KG1 (cell line): Measurements from ENCODE around the gene PTPN6.

Experiments used
- DNase-seq: peaks from one replicate; lab custom pipeline; 2025; lab: John Stamatoyannopoulos, UW

Gene PTPN6

DNA sequence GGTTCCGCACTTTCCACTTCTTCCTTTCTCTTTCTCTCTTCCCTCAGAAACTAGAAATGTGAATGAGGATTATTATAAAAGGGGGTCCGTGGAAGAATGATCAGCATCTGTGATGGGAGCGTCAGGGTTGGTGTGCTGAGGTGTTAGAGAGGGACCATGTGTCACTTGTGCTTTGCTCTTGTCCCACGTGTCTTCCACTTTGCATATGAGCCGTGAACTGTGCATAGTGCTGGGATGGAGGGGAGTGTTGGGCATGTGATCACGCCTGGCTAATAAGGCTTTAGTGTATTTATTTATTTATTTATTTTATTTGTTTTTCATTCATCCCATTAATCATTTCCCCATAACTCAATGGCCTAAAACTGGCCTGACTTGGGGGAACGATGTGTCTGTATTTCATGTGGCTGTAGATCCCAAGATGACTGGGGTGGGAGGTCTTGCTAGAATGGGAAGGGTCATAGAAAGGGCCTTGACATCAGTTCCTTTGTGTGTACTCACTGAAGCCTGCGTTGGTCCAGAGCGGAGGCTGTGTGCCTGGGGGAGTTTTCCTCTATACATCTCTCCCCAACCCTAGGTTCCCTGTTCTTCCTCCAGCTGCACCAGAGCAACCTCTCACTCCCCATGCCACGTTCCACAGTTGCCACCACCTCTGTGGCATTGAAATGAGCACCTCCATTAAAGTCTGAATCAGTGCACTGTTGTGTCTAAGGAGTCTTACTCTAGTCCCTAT, 28.0 kb upstream of the PTPN6 start:
- DNase-seq = no peak

DNA sequence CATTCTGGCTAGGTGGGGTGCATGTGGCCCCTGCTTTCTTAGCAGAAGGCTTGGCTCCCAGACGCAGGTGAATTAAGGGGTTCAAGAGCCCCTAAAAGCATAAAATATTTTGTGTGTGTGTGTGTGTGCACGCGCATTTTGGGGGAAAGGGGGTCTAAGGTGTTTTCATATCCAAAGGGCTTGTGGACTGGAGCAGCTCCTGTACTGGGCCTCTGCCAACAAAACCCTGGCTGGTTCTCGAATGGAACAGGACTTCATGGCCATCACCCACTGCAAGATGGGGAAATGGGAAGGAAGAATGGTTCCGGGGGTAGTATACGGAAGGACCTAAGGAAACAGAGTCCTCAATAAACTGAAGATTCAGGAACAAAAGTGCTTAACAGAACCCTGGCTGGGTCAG, 27.3 kb upstream of the PTPN6 start:
- no peak for DNase-seq

DNA sequence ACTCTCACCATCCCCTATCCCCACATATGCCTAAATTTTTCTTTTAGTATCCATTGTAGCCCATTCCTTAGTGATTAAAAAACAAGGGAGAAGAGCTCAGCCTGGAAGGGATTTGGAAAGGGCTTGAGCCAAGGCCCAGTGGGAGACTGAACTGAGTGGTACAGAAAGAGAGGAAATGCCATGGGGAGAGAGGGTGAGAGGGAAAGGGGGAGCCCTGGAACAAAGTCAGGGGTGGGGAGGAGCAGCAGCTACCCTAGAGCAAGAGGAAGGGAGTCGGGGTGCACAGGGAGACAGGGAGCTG, 26.0 kb upstream of the PTPN6 start:
- no peak for DNase-seq

DNA sequence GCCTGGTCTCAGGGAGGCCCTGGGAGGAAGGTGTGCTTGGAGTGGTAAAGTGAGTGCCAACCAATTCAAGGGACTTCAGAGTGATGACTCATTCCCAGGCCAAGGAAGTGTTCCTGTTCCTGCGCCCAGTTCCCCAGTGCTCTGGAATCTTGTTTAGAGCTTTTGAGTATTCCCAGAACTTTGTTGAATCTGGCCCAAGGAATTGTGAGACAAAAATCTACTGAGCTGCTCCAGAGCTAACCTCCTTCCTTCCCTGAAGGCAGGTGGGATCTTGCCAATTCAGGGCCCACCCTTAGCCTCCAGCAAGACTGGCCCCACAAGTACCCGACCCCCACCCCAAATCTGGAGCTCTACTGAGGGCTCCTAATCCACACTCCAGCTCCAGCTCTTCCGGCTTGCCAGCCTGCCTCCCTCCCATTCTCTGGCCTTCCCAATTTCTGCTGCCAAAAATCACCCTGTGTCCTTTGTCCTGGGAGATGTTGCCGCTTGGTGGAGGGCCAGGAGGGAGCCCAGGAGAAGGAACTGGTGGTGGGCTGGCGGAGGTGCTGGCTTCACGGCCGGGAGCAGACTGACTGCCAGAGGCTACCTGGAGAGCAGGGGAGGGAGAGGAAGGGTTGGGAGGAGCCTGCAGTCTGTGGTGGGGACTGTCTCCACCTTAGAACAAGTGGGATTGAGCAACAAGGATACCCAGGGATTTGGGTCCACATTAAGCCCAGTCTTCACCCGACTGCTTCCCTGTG, 25.4 kb upstream of the PTPN6 start:
- DNase-seq = no peak

DNA sequence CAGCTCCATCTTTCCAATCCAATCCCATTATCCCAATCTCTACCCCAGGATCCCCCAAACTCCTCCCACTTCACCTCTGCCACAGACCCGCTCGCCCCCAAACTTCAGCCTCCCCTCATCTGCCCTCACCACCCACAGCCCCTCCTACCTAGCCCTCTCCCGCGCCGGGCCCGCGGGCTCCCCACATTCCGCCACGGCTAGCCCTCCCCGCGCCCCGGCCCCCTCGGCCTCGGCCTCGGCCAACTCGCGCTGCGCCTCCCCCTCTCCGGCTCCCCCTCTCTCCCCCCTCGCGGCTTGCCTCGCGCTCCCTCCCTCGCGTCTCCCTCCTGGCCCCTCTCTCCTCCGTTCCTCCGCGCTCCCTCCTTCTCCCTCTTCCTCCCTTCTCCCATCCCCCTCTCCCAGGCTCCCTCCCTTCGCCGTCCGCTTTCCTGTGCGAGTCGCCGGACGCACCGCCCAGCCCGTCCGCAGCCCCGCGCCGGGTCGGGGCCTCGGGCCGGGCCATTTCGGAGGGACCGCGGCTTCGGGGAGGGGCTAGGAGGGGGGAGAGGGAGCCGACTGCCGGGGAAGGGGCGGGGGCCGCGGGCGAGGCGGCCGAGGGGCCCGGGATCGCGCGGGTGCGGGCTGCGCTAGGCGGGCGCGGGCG, 23.7 kb upstream of the PTPN6 start, which contains the start of gene ATN1:
TSS of gene ATN1 (plus strand) at position 581 of the 643 bp plus-strand sequence. CDS start 6,043 bp downstream, outside the sequence.
- DNase-seq = no peak

DNA sequence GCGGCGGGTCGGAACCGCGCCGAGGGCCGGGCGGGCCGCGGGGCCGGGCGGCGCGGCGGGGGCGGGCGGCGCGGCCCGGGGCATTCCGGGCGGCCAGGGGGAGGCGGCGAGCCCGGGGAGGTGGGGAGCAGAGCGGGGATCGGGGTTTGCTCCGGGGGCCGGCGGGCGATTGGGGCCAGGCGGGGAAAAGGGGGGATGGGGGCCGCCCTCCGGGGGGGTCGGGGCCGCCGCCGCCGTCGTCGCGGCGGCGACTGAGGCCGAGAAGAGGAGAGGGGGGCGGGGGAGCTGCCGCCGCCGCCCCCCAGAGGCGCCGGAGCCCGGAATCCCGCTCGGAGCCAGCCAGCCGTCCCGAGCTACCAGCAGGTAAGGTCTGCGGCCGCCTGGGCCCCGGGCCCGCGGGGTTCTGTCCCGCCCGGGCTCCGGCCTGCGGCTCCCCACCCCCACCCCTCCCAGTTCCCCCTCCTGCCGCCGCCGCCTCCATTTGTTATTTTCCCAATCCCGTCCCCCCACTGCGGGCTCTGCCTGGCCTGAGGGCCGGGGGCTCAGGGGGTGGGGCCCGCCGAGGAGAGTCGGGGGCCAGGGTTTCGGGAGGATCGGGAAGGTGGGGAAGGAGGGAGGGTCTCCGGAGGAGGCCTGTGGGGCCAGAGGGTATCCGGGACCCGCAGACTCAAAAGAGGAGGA, 23.0 kb upstream of the PTPN6 start:
- DNase-seq = no peak

DNA sequence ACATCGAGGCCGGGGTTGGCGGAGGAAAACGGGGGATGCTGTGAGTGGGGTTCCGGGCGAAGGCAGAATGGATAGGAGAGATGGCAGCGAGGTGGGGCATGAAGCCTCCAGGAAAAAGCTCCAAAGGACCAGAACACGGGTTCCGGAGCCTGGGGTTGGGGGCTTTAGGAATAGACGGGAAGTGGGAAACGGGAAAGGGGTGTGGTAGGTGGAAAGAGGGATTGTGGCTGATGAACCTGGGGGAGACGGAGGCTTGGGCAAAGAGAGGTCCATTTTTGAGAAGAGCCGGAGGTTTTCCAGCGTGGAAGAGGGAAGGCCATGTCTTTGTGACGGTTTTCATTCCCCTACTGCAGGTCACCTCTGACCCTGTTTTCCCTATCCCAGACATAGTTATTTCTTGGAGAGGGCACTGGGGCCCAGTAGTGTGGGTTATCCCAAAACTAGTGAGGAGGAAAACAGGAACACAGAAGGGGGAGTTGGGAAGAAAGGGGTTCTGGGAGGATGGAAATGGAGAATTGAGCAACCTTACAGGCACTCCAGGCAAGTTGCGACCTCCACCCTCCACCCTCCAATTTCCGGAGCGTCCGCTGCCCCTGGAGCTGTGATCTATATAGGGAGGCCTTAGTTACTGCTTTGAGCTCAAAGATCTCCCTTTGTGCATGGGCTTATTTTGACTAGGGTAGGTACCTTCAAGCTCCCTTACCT, 22.3 kb upstream of the PTPN6 start:
- no peak for DNase-seq

DNA sequence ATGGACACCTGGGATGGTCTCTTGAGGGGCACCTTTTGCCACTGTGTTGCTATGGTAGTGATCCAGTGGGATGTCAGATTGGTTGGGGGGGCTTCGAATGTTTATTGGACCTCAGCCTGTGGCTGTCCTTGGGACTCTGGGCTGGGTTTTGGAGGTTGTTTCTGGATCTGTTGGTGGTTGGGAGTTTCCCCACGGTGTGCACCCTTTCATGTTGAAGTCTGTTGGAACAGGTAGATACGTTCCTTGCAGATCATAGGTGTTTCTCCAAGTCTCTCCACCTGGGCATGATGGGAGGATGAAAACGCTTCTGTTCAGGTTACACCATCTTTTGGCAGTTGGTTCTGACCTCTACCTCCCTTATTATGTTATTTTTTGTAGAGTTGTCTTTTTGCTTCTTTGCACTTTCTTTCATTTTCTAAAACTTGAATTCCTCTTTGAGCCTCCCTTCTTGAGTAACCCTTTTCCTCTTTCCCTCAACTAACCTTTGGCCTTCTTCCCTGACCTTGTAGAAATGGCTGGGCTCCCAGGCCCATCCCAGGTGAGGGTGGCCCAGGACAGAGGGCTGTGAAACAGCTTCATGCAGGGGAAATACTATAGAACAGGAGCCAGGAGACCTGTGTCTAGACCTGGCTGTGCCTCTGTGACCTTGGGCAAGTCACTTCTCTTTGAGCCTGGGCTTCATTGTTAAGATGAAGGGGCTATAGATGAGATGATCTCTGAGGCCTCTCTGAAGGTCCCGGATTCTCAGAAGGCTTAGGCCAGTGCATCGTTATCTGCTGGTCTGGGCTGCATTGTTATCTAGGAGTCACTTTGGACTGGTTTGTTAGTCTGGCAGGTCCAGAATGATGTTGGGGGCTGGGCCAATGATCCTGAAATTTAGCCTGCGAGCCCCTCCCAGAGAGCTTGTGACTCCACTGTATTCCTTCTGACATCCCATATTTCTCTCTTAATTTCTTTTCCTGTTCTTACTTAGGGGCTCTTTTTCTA, 21.4 kb upstream of the PTPN6 start:
- DNase-seq = no peak

DNA sequence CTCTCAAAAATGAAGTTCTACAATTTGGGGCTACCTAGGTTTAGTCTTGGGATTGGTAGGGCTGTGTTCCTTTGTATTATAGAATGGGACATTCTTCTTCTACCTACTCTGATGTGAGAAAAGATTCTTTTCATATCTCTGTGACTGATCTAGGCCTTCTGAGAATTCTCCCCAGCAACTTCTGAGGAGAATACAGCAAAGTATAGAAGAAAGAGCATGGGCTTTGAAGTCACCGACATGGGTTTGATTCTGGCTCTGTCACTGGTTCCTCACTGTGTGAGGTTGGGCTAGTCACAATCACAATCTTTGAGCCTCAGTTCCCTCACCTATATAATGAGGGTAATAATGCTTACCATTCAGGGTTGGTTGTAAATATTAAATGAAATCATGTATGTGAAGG, 18.4 kb upstream of the PTPN6 start:
- DNase-seq = no peak

DNA sequence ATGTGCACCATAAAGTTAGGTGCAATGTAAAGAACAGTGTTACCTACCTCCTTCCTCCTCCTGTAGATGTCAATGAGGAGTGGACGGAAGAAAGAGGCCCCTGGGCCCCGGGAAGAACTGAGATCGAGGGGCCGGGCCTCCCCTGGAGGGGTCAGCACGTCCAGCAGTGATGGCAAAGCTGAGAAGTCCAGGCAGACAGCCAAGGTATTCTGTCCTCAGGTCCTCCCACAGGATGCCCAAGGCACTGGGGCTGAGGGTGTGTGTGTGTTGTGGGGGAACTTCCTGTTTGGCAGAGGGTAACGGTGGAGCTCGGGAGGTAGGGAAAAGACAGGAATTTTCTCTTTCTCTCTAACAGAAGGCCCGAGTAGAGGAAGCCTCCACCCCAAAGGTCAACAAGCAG, 17.0 kb upstream of the PTPN6 start:
- no peak for DNase-seq

DNA sequence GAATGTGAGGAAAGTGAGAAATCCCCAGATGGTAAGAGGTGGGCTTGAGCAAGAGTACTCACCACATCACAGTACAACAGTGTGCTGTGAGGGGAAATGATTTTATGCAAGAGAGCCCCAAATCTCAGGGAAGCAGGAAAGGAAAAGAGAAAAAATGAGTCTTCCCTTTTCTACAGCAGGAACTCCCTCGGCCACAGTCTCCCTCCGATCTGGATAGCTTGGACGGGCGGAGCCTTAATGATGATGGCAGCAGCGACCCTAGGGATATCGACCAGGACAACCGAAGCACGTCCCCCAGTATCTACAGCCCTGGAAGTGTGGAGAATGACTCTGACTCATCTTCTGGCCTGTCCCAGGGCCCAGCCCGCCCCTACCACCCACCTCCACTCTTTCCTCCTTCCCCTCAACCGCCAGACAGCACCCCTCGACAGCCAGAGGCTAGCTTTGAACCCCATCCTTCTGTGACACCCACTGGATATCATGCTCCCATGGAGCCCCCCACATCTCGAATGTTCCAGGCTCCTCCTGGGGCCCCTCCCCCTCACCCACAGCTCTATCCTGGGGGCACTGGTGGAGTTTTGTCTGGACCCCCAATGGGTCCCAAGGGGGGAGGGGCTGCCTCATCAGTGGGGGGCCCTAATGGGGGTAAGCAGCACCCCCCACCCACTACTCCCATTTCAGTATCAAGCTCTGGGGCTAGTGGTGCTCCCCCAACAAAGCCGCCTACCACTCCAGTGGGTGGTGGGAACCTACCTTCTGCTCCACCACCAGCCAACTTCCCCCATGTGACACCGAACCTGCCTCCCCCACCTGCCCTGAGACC, 15.6 kb upstream of the PTPN6 start:
- DNase-seq = no peak

DNA sequence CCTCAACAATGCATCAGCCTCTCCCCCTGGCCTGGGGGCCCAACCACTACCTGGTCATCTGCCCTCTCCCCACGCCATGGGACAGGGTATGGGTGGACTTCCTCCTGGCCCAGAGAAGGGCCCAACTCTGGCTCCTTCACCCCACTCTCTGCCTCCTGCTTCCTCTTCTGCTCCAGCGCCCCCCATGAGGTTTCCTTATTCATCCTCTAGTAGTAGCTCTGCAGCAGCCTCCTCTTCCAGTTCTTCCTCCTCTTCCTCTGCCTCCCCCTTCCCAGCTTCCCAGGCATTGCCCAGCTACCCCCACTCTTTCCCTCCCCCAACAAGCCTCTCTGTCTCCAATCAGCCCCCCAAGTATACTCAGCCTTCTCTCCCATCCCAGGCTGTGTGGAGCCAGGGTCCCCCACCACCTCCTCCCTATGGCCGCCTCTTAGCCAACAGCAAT, 14.9 kb upstream of the PTPN6 start:
- DNase-seq = no peak

DNA sequence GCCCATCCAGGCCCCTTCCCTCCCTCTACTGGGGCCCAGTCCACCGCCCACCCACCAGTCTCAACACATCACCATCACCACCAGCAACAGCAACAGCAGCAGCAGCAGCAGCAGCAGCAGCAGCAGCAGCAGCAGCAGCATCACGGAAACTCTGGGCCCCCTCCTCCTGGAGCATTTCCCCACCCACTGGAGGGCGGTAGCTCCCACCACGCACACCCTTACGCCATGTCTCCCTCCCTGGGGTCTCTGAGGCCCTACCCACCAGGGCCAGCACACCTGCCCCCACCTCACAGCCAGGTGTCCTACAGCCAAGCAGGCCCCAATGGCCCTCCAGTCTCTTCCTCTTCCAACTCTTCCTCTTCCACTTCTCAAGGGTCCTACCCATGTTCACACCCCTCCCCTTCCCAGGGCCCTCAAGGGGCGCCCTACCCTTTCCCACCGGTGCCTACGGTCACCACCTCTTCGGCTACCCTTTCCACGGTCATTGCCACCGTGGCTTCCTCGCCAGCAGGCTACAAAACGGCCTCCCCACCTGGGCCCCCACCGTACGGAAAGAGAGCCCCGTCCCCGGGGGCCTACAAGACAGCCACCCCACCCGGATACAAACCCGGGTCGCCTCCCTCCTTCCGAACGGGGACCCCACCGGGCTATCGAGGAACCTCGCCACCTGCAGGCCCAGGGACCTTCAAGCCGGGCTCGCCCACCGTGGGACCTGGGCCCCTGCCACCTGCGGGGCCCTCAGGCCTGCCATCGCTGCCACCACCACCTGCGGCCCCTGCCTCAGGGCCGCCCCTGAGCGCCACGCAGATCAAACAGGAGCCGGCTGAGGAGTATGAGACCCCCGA, 14.3 kb upstream of the PTPN6 start:
- DNase-seq = no peak

DNA sequence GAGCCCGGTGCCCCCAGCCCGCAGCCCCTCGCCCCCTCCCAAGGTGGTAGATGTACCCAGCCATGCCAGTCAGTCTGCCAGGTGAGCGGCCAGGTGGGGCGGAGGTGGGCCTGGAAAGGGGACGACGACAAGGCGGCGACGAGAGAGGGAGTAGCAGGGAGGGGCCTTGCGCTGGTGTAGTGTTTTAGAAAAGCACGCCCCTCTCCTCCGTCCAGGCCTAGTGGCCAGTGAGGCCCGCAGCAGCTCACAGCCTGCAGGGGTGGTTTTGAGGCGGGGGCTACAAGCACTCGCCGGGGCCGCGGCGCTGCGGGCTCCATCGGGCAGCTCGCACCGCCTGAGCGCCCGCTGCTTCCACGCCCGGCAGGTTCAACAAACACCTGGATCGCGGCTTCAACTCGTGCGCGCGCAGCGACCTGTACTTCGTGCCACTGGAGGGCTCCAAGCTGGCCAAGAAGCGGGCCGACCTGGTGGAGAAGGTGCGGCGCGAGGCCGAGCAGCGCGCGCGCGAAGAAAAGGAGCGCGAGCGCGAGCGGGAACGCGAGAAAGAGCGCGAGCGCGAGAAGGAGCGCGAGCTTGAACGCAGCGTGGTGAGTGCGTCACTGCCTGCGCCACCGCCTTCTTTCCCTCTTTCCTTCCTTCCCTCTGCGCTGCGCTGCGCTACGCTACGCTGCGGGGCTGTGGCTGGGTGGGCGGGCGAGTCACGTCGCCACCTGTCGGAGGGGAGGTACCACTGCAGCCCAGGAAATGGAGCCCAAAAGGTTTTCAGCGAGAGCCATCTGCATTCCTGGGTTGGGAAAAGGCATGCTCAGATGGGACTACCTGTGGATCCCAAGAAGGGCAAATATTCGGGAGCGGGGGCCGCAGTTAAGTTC, 13.4 kb upstream of the PTPN6 start:
- peak; percentile 92 for DNase-seq

DNA sequence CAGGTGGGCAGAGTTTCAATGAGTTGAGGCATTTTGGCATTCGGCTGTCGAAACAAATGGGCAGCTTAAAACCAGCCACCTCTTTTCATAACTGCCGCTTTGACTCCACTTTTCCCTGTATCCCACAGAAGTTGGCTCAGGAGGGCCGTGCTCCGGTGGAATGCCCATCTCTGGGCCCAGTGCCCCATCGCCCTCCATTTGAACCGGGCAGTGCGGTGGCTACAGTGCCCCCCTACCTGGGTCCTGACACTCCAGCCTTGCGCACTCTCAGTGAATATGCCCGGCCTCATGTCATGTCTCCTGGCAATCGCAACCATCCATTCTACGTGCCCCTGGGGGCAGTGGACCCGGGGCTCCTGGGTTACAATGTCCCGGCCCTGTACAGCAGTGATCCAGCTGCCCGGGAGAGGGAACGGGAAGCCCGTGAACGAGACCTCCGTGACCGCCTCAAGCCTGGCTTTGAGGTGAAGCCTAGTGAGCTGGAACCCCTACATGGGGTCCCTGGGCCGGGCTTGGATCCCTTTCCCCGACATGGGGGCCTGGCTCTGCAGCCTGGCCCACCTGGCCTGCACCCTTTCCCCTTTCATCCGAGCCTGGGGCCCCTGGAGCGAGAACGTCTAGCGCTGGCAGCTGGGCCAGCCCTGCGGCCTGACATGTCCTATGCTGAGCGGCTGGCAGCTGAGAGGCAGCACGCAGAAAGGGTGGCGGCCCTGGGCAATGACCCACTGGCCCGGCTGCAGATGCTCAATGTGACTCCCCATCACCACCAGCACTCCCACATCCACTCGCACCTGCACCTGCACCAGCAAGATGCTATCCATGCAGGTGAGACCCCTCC, 12.6 kb upstream of the PTPN6 start:
- no peak for DNase-seq

DNA sequence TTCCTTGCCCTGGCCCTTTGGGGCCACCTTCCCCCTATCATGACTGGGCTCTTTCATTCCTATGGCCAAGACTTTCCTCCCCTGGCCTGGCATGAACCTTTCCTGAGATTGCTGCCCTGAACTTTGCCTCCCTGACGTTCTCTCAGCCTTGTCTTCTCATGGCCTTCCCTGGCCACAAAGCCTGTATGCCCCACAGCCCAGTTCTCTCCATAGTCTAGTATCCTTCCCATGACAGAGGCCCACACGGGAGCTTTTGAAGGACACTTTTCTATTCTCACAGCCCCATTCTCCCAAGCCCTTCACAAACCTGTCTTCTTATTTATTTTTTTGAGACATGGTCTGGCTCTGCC, 12.0 kb upstream of the PTPN6 start:
- DNase-seq = no peak

DNA sequence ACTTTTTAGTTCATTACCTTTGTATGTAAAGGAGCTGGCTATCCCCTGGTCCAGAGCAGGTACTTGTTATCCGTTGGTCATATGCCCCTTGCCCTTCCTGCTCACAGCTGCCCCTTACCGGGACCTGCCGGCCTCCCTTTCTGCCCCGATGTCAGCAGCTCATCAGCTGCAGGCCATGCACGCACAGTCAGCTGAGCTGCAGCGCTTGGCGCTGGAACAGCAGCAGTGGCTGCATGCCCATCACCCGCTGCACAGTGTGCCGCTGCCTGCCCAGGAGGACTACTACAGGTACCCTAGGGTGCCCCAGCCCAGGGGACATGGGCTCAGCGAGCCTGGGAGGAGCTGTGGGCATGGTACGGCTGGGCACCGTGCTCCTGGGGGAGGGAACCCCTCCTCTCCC, 9.9 kb upstream of the PTPN6 start:
- no peak for DNase-seq
